Neural progenitor cell (in vitro differentiated cells): ENCODE data around the gene CKAP4. TPM values are rescaled to one million over a fixed set of nuclear protein-coding genes. Genes with fewer than 3 reads are reported as not detected.
"Not testable (repeated sequence)": the region's sequence is repeated elsewhere in the genome, so short reads cannot be mapped to it uniquely, and the experiment has no call there.

ENCODE experiments used
- DNase-seq: peaks from one replicate; pipeline ENCODE4 v3.0.0-alpha.2; 2016; ENCODE audit warnings: low spot score
- H2AFZ ChIP-seq: fragments of 200-600 bp; sonication (generic); replicated peaks from 2 replicates; pipeline ENCODE4 v1.6.1; 2016; ENCODE audit warnings: antibody characterized with exemption
- H3F3A ChIP-seq: fragments of 200-600 bp; sonication (generic); 2 replicates; pipeline ENCODE4 v1.6.1; 2016; ENCODE audit warnings: antibody characterized with exemption, low read depth
- H3K27ac ChIP-seq: fragments of 200-600 bp; sonication (generic); 2 replicates; pipeline ENCODE4 v1.5.1; 2016; ENCODE audit warnings: mild to moderate bottlenecking
- H3K27me3 ChIP-seq: fragments of 200-600 bp; sonication (generic); 2 replicates; pipeline ENCODE4 v1.6.1; 2016; ENCODE audit warnings: mild to moderate bottlenecking, moderate library complexity
- H3K36me3 ChIP-seq: fragments of 200-600 bp; sonication (generic); 2 replicates; pipeline ENCODE4 v1.5.1; 2016
- H3K4me1 ChIP-seq: fragments of 200-600 bp; sonication (generic); 2 replicates; pipeline ENCODE4 v1.6.1; 2016; ENCODE audit warnings: mixed run types
- H3K4me2 ChIP-seq: fragments of 200-600 bp; sonication (generic); 2 replicates; pipeline ENCODE4 v1.6.1; 2016
- H3K4me3 ChIP-seq: fragments of 200-600 bp; sonication (generic); 2 replicates; pipeline ENCODE4 v1.5.1; 2016
- H3K79me2 ChIP-seq: fragments of 200-600 bp; sonication (generic); 2 replicates; pipeline ENCODE4 v1.6.1; 2016; ENCODE audit warnings: low read depth
- H3K9ac ChIP-seq: fragments of 200-600 bp; sonication (generic); 2 replicates; pipeline ENCODE4 v1.6.1; 2016
- H3K9me3 ChIP-seq: fragments of 200-600 bp; sonication (generic); 2 replicates; pipeline ENCODE4 v1.5.1; 2016; ENCODE audit warnings: low read depth
- H4K20me1 ChIP-seq: fragments of 200-600 bp; sonication (generic); 2 replicates; pipeline ENCODE4 v1.6.1; 2016; ENCODE audit warnings: low read depth
- H3K27ac Mint-ChIP-seq: 3 replicates; pipeline ENCODE4 v1.8.0; 2021; ENCODE audit warnings: mixed read lengths
- H3K27me3 Mint-ChIP-seq: 2 replicates; pipeline ENCODE4 v1.8.0; 2022; ENCODE audit warnings: low read depth, mild to moderate bottlenecking, inconsistent platforms, moderate library complexity, mixed read lengths; ENCODE audit not compliant: insufficient read depth
- H3K36me3 Mint-ChIP-seq: 3 replicates; pipeline ENCODE4 v1.8.0; 2021; ENCODE audit warnings: mixed read lengths
- H3K4me1 Mint-ChIP-seq: 3 replicates; pipeline ENCODE4 v1.8.0; 2021; ENCODE audit warnings: mixed read lengths
- H3K4me3 Mint-ChIP-seq: 3 replicates; pipeline ENCODE4 v1.8.0; 2021; ENCODE audit warnings: mild to moderate bottlenecking, moderate library complexity, mixed read lengths
- H3K9me3 Mint-ChIP-seq: 3 replicates; pipeline ENCODE4 v1.8.0; 2020; ENCODE audit warnings: mixed read lengths
- CTCF ChIP-seq: fragments of 200-600 bp; sonication (generic); IDR thresholded peaks from 2 replicates; pipeline ENCODE4 v1.5.1; 2017; ENCODE audit warnings: antibody characterized with exemption, mild to moderate bottlenecking
- EZH2 ChIP-seq: fragments of 200-600 bp; sonication (generic); IDR thresholded peaks from 2 replicates; pipeline ENCODE4 v1.6.1; 2017; ENCODE audit warnings: antibody characterized with exemption, mild to moderate bottlenecking, moderate library complexity
- EZH2phosphoT487 ChIP-seq: fragments of 200-600 bp; sonication (generic); IDR thresholded peaks from 2 replicates; pipeline ENCODE4 v1.6.1; 2017; ENCODE audit warnings: antibody characterized with exemption
- total RNA-seq: library from RNA; depleted of rRNA; stranded (reverse); fragments of >200 nt; gene quantifications from 2 replicates; pipeline ENCODE4 v1.2.3, GENCODE V29; 2015; ENCODE audit warnings: low replicate concordance

CKAP4 gene
- total RNA-seq, 1 donor from 2014 or later: 58.7 TPM

GRCh38 chr12:106287364-106287763, 39.5 kb upstream of the CKAP4 start:
- Histone ChIP-seq H3K27me3 (no peaks in the 10 kb centered on the region), H2AFZ (no peak overlapping the region), H3K9ac (no peak overlapping the region), H3K4me2 (no peak overlapping the region), H4K20me1 (no peaks in the 10 kb centered on the region), H3K9me3 (no peaks in the 10 kb centered on the region), H3K4me3 (no peak overlapping the region), H3K4me1 (no peaks in the 10 kb centered on the region), H3F3A (no peaks in the 10 kb centered on the region), H3K27ac (no peak overlapping the region), H3K36me3 (no peaks in the 10 kb centered on the region), H3K79me2 (no peaks in the 10 kb centered on the region)
- Mint-ChIP-seq H3K27me3 (no peaks in the 10 kb centered on the region), H3K4me3 (no peak overlapping the region), H3K9me3 (peaks cover under 1% of the 10 kb centered on the region), H3K36me3 (no peaks in the 10 kb centered on the region), H3K27ac (no peak overlapping the region), H3K4me1 (peaks cover 8% of the 10 kb centered on the region)
- DNase-seq: no peak
- no peak for TF ChIP-seq EZH2phosphoT487
- TF ChIP-seq EZH2: no peak
- TF ChIP-seq CTCF: no peak

- not testable (repeated sequence) for H3K4me3 Mint-ChIP-seq, H3K4me1 ChIP-seq, H3K4me1 Mint-ChIP-seq, H3K27ac Mint-ChIP-seq, H3K9me3 ChIP-seq, H4K20me1 ChIP-seq, H3K27me3 Mint-ChIP-seq, H3K27me3 ChIP-seq, H3K9me3 Mint-ChIP-seq, H3K36me3 Mint-ChIP-seq, H3F3A ChIP-seq, H3K4me2 ChIP-seq, DNase-seq, H3K9ac ChIP-seq, H3K27ac ChIP-seq, H3K36me3 ChIP-seq, H3K4me3 ChIP-seq, H3K79me2 ChIP-seq, H2AFZ ChIP-seq
Observed at GRCh38 chr12:106286576-106287162, 38.8 kb upstream of the CKAP4 start.

GRCh38 chr12:106285982-106286381, 38.2 kb upstream of the CKAP4 start:
- H3K9ac ChIP-seq: no peak overlapping the region
- Mint-ChIP-seq H3K4me1 (peaks cover 8% of the 10 kb centered on the region), H3K27me3 (no peaks in the 10 kb centered on the region), H3K4me3 (no peak overlapping the region), H3K36me3 (peaks cover 1% of the 10 kb centered on the region), H3K9me3 (peaks cover 6% of the 10 kb centered on the region), H3K27ac (no peak overlapping the region)
- H3K4me2 ChIP-seq: no peak overlapping the region
- no peak overlapping the region for H3K27ac ChIP-seq
- TF ChIP-seq CTCF (no peak), EZH2phosphoT487 (no peak), EZH2 (no peak)
- H3K9me3 ChIP-seq: no peaks in the 10 kb centered on the region
- no peaks in the 10 kb centered on the region for H3K36me3 ChIP-seq
- H4K20me1 ChIP-seq: no peaks in the 10 kb centered on the region
- H3K27me3 ChIP-seq: no peaks in the 10 kb centered on the region
- no peaks in the 10 kb centered on the region for H3K79me2 ChIP-seq
- DNase-seq: no peak
- H3F3A ChIP-seq: no peaks in the 10 kb centered on the region
- H2AFZ ChIP-seq: no peak overlapping the region
- H3K4me3 ChIP-seq: no peak overlapping the region
- H3K4me1 ChIP-seq: no peaks in the 10 kb centered on the region

GRCh38 chr12:106284358-106285105, 36.7 kb upstream of the CKAP4 start:
- Histone ChIP-seq H3K4me2 (no peak overlapping the region), H3K36me3 (no peaks in the 10 kb centered on the region), H3F3A (no peaks in the 10 kb centered on the region), H4K20me1 (no peaks in the 10 kb centered on the region), H3K79me2 (no peaks in the 10 kb centered on the region), H3K9me3 (no peaks in the 10 kb centered on the region), H3K9ac (no peak overlapping the region), H3K4me3 (no peak overlapping the region), H3K4me1 (no peaks in the 10 kb centered on the region), H2AFZ (no peak overlapping the region), H3K27ac (no peak overlapping the region), H3K27me3 (no peaks in the 10 kb centered on the region)
- no peak for DNase-seq
- no peak overlapping the region for H3K27ac Mint-ChIP-seq
- no peaks in the 10 kb centered on the region for H3K27me3 Mint-ChIP-seq
- H3K4me3 Mint-ChIP-seq: no peak overlapping the region
- TF ChIP-seq CTCF: no peak
- no peak for TF ChIP-seq EZH2phosphoT487
- TF ChIP-seq EZH2: no peak
- peaks cover 6% of the 10 kb centered on the region for H3K9me3 Mint-ChIP-seq
- H3K4me1 Mint-ChIP-seq: peaks cover 8% of the 10 kb centered on the region
- H3K36me3 Mint-ChIP-seq: peaks cover 1% of the 10 kb centered on the region
